IPS-15b (cell line): ENCODE data around the gene CELSR2.

ENCODE experiments used
- H3K27me3 ChIP-seq: one replicate; pipeline ENCODE4 v1.6.1; 2013; ENCODE audit warnings: low read length; ENCODE audit not compliant: control insufficient read depth, insufficient read depth
- H3K36me3 ChIP-seq: one replicate; pipeline ENCODE4 v1.6.1; 2013; ENCODE audit warnings: low read length; ENCODE audit not compliant: control insufficient read depth, insufficient read depth
- H3K4me1 ChIP-seq: one replicate; pipeline ENCODE4 v1.6.1; 2013; ENCODE audit warnings: mild to moderate bottlenecking, low read length; ENCODE audit not compliant: control insufficient read depth, insufficient read depth
- H3K4me3 ChIP-seq: one replicate; pipeline ENCODE4 v1.5.1; 2013; ENCODE audit warnings: low read depth, low read length
- H3K9ac ChIP-seq: one replicate; pipeline ENCODE4 v1.6.1; 2013; ENCODE audit warnings: low read depth, mild to moderate bottlenecking, low read length
- H3K9me3 ChIP-seq: one replicate; pipeline ENCODE4 v1.6.1; 2013; ENCODE audit warnings: mild to moderate bottlenecking, low read length; ENCODE audit not compliant: control insufficient read depth, insufficient read depth

Gene CELSR2

DNA sequence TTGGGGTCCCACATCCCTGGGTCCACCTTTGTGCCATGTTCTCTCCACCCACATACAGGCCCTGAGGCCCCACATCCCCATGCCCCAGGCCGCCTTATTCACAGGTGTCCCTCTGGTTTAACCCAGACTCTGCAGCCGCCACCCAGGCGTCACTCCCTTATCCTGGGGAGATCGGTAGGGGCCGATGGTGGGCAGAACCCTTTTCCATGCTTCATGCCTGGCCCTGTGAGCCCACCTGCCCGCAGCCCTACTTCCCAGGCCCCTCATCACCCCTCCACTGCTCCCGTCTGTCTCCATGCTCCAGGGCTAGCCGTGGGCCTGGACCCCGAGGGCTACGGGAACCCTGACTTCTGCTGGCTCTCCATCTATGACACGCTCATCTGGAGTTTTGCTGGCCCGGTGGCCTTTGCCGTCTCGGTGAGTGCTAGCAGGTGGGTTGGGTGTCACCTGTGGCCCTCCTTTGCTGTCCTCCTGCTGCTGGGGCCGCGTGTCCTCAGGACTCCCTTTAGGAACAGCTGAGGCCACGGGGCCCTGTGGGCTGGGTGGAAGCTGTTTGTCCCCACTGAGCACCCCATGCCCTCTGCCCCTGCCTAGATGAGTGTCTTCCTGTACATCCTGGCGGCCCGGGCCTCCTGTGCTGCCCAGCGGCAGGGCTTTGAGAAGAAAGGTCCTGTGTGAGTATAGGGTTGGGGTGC is 21.4 kb downstream of the CELSR2 start:
- Histone ChIP-seq H3K9me3 (no peaks in the 10 kb centered on the region), H3K27me3 (no peaks in the 10 kb centered on the region), H3K4me1 (peaks cover 16% of the 10 kb centered on the region), H3K36me3 (peaks cover 55% of the 10 kb centered on the region), H3K4me3 (no peak overlapping the region), H3K9ac (no peak overlapping the region)

DNA sequence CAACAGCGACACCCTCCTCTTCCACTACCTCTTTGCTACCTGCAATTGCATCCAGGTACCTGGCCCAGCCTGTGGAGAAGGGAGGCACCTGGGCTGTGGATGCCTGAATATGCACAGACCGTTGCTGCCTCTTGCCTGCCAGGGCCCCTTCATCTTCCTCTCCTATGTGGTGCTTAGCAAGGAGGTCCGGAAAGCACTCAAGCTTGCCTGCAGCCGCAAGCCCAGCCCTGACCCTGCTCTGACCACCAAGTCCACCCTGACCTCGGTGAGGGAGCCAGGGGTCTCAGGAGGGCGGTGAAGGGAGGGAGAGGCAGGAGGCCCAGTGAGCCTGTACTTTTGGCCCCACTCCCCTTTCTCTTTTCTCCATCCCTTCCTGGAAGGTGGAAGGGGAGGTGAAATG is 22.1 kb downstream of the CELSR2 start:
- peaks cover 16% of the 10 kb centered on the region for H3K4me1 ChIP-seq
- H3K9me3 ChIP-seq, result no peaks in the 10 kb centered on the region
- H3K4me3 ChIP-seq, result no peak overlapping the region
- no peak overlapping the region for H3K9ac ChIP-seq
- peaks cover 54% of the 10 kb centered on the region for H3K36me3 ChIP-seq
- no peaks in the 10 kb centered on the region for H3K27me3 ChIP-seq

DNA sequence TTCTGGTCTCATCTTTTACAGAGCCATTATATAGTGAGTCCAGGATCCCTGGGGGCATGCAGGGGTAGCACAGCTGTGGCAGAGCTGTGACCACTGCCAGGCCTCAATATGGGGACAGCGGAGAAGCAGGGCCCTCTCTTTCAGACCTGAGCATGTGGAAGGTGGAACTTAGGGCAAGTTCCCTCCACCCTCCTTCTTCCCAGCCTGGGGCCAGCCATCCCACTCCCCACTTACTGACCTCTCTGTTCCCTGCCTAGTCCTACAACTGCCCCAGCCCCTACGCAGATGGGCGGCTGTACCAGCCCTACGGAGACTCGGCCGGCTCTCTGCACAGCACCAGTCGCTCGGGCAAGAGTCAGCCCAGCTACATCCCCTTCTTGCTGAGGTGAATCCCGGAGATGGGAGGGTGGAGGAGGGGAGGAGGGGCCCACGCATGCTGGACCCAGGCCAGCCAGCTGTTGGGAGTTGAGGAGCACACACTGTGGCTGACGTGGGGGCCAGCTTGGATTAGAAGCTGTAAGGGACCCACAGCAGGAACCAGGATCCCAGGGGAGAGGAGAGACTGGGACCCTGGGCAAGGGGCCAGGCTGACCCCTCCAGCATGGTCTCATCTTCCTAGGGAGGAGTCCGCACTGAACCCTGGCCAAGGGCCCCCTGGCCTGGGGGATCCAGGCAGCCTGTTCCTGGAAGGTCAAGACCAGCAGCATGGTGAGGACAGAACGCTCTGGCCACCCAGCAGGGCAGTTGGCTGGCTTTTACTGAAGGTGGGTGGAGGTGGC is 22.9 kb downstream of the CELSR2 start:
- Histone ChIP-seq H3K9me3 (no peaks in the 10 kb centered on the region), H3K36me3 (peaks cover 52% of the 10 kb centered on the region), H3K9ac (no peak overlapping the region), H3K27me3 (no peaks in the 10 kb centered on the region), H3K4me1 (peaks cover 16% of the 10 kb centered on the region), H3K4me3 (no peak overlapping the region)

DNA sequence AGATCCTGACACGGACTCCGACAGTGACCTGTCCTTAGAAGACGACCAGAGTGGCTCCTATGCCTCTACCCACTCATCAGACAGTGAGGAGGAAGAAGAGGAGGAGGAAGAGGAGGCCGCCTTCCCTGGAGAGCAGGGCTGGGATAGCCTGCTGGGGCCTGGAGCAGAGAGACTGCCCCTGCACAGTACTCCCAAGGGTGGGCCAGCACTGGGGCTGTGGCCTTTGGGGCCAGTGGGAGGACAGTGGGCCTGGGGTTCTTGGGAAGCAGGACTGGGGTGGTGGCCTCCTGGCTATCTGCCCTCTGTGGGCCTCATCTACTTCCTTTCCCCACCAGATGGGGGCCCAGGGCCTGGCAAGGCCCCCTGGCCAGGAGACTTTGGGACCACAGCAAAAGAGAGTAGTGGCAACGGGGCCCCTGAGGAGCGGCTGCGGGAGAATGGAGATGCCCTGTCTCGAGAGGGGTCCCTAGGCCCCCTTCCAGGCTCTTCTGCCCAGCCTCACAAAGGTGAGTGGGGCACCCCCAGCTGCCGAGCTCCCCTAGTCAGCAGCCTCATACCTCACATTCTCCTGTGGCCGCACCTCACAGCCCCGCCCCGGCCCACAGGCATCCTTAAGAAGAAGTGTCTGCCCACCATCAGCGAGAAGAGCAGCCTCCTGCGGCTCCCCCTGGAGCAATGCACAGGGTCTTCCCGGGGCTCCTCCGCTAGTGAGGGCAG is 23.6 kb downstream of the CELSR2 start:
- H3K27me3 ChIP-seq, result no peaks in the 10 kb centered on the region
- no peak overlapping the region for H3K9ac ChIP-seq
- peaks cover 44% of the 10 kb centered on the region for H3K36me3 ChIP-seq
- H3K9me3 ChIP-seq, result no peaks in the 10 kb centered on the region
- H3K4me1 ChIP-seq, result peaks cover 16% of the 10 kb centered on the region
- H3K4me3 ChIP-seq, result no peak overlapping the region

DNA sequence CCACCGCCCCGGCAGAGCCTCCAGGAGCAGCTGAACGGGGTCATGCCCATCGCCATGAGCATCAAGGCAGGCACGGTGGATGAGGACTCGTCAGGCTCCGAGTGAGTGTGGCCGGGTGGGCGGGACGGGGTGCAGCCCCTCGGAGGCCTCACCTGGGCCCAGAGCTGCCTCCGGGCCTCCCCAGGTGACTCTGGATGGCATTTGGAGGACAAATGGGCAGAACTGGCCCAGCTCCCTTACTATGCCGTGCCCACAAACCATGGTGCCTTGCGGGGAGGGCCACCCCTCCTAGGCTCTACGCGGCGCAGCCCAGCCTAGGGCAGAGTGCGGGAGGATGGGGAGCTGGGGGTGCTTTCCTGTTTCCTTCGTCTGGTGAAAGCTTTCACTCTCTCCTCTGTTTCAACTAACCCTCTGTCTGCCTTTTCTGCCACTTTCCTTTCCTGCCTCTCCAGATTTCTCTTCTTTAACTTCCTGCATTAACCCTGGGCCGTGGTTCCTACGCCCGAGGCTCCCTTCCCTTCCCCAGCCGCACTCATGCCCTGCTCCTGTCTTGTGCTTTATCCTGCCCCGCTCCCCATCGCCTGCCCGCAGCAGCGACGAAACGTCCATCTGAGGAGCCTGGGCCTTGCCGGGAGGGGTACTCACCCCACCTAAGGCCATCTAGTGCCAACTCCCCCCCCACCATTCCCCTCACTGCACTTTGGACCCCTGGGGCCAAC is 24.4 kb downstream of the CELSR2 start:
- Histone ChIP-seq H3K36me3 (peaks cover 36% of the 10 kb centered on the region), H3K9ac (no peak overlapping the region), H3K4me1 (peaks cover 16% of the 10 kb centered on the region), H3K4me3 (no peak overlapping the region), H3K27me3 (no peaks in the 10 kb centered on the region), H3K9me3 (no peaks in the 10 kb centered on the region)

DNA sequence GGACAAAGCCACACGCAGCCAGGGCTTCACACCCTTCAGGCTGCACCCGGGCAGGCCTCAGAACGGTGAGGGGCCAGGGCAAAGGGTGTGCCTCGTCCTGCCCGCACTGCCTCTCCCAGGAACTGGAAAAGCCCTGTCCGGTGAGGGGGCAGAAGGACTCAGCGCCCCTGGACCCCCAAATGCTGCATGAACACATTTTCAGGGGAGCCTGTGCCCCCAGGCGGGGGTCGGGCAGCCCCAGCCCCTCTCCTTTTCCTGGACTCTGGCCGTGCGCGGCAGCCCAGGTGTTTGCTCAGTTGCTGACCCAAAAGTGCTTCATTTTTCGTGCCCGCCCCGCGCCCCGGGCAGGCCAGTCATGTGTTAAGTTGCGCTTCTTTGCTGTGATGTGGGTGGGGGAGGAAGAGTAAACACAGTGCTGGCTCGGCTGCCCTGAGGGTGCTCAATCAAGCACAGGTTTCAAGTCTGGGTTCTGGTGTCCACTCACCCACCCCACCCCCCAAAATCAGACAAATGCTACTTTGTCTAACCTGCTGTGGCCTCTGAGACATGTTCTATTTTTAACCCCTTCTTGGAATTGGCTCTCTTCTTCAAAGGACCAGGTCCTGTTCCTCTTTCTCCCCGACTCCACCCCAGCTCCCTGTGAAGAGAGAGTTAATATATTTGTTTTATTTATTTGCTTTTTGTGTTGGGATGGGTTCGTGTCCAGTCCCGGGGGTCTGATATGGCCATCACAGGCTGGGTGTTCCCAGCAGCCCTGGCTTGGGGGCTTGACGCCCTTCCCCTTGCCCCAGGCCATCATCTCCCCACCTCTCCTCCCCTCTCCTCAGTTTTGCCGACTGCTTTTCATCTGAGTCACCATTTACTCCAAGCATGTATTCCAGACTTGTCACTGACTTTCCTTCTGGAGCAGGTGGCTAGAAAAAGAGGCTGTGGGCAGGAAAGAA is 25.5 kb downstream of the CELSR2 start:
- Histone ChIP-seq H3K4me3 (no peak overlapping the region), H3K9me3 (no peaks in the 10 kb centered on the region), H3K27me3 (no peaks in the 10 kb centered on the region), H3K9ac (peak overlapping the region; percentile 60), H3K4me1 (peaks cover 16% of the 10 kb centered on the region), H3K36me3 (peaks cover 27% of the 10 kb centered on the region)

DNA sequence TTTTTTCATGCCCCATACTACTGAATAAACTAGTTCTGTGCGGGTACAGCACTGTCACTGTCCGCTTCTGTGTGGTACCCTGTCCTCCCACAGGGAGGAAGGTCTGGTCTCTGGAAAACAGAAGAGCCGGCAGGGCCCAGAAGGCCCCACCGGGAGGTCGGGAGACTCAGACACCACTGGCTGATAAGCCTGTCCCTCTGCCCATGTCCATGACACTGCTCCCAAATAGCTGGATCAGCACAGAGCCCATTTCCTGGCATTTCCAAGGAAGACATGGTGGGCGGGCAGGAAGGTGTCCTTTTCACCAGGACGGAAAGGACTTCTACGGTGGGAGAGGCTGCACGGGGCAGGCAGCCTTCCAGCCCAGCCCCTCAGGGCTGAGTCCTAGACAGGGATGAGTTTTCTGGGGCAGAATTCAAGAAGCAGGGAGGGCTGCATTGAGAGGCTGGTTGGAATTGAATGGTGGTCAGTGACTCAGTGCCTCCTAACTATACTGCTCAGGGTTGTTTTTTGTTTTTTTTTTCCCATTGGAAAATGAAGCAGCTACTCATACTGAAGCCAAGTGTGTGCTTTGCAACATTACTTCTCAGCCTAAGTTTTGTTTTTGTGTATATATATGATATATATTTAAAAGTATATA is 26.5 kb downstream of the CELSR2 start:
- Histone ChIP-seq H3K4me1 (peaks cover 16% of the 10 kb centered on the region), H3K4me3 (no peak overlapping the region), H3K36me3 (peaks cover 23% of the 10 kb centered on the region)

DNA sequence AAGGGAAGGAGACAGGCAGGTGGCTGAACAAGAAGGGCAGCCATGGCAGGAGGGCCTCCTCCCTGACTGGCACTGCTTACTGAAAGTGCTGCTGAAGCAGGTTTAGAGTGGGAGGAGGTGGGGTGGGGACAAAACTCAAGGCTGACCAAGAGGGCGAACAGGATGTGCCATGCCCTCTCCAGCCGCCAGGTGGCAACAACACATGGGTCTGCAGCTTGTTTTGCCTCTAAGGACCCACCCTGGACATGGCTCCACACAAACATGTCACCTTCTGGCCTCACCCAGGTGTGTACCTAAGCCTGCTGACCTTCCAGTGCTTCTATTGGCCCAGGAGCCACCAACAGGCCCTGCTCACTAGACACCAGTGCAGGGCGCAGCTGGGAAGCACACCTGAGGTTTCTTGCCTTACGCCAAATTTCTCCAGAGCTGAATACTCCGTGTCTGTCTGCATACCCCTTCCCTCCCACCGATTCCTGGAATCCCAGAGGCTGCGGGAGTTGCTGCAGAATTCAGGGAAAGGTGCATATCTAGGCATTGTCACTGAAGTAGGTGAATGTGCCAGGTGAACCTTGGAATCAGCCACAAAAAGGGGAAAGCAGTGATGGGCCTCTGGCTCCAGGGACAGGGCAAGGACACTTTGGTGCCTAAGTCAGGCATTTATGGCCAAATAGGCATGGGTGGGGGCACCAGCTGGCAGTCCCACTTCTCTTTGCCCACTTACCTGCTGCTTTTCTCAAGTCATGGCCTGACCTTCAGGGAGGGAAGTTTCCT is 28.3 kb downstream of the CELSR2 start:
- H3K4me1 ChIP-seq, result peaks cover 21% of the 10 kb centered on the region
- peak overlapping the region; percentile 4 for H3K9ac ChIP-seq
- no peak overlapping the region for H3K4me3 ChIP-seq
- no peaks in the 10 kb centered on the region for H3K9me3 ChIP-seq
- H3K27me3 ChIP-seq, result no peaks in the 10 kb centered on the region
- H3K36me3 ChIP-seq, result peaks cover 8% of the 10 kb centered on the region

More for the DNA sequence above, 26.5 kb downstream of the CELSR2 start:
- Histone ChIP-seq H3K9me3 (no peaks in the 10 kb centered on the region), H3K27me3 (no peaks in the 10 kb centered on the region), H3K9ac (no peak overlapping the region)

DNA sequence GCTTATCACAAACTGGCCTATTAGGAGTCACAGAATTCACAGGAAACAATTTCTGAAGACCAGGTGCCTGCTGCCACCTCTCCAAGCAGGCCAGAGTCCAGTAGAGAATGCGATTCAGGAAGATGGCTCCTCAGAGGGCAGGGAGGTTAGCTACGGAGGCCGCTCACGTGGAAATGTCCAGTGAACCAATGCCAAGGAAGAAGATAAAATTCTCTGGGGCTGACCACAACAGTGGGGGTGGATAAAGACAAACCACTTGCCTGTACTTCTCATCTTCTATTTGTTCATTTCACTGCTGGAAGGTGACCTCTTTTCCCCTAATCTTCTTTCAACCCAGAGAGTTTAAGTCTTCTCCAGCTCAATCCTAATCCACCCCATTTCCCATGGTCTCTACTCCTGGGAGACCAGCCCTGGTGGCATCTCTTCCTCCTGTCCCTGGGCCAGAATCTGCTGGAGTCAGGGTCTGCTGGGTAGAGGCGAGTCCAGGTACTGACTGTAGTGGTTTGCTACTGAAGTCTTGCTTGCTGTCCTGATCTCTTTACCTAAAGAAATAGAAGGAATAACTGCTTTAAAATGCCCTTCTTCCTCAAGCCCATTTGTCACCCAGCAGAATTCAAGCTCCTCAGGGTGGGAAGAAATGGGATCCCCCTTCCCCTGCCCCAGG is 30.4 kb downstream of the CELSR2 start:
- Histone ChIP-seq H3K9ac (no peak overlapping the region), H3K27me3 (no peaks in the 10 kb centered on the region), H3K4me1 (peaks cover 22% of the 10 kb centered on the region), H3K4me3 (no peak overlapping the region), H3K9me3 (no peaks in the 10 kb centered on the region), H3K36me3 (peaks cover 6% of the 10 kb centered on the region)
